HG03025 (cell line): ENCODE measurements around the gene HSPB1.
"Not testable (repeated sequence)": the region's sequence is repeated elsewhere in the genome, so short reads cannot be mapped to it uniquely, and the experiment has no call there.

Source experiments
- ATAC-seq: cut with Tn5 transposase; IDR thresholded peaks from one replicate; pipeline ENCODE4 v1.9.1; 2021; ENCODE audit warnings: mild to moderate bottlenecking, moderate library complexity; ENCODE audit not compliant: unreplicated experiment, low FRiP score

HSPB1 gene

DNA sequence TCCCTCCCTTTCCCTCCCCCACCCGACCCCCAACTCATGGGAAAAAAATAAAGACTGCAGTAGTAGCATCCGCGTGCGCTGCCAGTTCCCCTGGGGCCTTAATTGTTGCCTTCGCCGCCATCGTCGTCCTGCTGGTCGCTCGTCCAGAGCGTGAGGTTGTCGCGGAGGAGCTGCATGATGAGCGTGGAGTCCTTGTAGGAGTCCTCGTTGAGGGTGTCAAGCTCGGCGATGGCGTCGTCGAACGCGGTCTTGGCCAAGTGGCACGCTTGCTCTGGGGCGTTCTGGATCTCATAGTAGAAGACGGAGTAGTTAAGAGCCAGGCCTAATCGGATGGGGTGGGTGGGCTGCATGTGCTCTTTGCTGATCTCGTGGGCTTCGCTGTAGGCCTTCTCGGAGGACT is 27.0 kb downstream of the HSPB1 start:
- ATAC-seq, result no peak

DNA sequence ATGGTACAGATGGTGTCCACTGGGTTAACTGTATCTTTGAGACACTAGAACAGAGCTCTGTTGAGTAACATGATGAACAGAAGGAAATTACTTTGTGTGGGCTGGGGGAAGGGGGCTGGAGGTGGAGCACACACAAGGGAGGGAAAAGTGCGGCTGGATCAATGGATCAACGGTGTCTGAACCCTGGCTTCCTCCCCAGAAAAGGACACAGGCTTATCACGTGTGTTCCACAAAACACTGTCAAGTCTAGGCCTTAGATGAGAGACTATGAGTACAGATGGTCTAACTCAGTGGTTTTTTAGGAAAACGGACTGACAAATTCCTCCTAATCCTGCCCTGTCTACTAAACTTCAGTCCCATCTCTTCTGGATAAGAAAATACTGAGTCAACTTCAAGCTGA is 27.8 kb downstream of the HSPB1 start:
- no peak for ATAC-seq

DNA sequence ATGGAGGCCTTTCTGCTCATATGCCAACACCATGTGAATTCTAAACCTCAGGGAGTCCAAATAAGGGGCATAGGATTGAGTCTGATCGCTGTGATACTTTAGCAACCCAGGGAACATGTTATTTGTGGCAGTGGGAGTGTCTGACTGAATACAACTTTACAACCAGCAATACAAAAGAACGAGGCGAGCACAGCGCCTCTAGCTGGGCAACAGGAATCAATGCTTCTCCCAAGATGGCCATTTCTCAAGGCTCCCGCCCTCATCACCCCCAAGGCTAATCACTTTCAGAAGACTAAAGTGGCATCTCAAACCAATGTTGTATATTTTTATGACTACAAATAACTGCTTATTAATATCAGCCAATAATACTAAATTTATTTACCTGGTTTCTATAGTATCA is 28.2 kb downstream of the HSPB1 start:
- no peak for ATAC-seq

DNA sequence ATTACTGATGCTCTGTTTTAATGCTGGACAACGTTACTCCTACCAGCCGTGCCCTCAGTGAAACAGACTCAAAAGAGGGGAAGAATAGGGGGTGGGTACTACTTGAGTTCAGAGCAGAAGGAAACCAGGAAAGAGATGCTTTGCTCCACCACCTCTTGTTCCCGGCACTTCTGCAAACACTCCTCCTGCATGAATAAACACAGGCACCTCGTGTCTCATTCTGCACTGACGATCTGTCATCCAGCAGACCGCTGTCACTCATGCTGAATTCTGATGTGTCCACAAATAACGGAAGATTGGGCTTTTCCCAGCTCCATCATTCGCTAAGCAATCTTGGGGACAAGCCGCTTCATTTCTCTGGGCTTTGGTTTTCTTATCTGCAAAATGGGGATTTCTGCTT is 29.6 kb downstream of the HSPB1 start:
- ATAC-seq, result no peak

DNA sequence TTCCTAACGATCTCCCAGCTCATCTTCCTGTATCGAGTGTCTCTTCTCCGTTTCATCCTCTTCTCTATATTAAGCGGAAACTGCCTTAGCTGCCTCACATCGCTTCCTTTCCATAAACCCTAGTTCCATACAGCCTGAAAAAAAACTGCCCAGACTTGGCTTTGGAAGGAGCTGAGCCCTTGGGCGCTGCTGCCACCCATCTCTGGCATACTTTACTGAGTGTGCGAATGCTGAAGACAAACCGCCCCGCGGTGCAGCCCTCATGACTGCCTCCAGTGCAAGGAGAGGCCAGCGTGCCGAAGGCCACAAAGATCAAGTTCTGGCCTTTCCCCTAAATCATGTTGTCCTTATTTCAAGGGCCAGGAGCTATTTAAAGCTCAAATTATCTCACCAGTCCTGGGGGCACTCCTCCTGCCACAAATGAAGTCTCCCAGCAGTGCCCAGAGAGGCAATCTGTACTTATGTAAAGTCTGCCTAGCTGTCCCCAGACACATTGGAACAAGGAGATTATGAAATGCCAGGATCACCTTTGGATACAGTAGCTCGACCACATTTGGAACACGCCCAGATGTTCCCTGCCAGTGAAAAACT is 31.1 kb downstream of the HSPB1 start:
- no peak for ATAC-seq

DNA sequence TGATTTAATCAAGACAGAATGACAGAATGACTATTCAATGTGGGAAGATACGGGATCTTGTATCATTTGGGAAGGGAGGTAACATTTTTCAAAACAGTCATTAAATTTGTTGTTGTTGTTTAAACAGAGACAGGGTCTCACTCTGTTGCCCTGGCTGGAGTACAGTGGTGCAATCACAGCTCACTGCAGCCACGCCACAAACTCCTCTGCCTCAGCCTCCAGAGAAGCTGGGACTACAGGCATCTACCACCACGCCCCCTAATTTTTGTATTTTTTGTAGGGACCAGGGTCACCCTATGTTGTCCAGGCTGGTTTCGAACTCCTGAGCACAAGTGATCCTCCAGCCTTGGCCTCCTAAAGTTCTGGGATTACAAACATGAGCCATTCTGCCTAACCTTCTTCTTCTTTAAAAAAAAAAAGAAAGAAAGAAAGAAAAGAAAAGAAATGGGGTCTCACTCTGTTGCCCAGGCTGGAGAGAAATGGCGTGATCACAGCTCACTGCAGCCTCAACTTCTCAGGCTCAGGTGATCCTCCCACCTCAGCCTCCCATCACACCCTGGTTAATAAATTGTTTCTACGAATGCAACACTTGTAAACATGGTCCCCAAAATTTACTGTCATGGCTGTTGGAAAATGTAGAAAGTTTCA is 32.0 kb downstream of the HSPB1 start:
- ATAC-seq, result no peak

DNA sequence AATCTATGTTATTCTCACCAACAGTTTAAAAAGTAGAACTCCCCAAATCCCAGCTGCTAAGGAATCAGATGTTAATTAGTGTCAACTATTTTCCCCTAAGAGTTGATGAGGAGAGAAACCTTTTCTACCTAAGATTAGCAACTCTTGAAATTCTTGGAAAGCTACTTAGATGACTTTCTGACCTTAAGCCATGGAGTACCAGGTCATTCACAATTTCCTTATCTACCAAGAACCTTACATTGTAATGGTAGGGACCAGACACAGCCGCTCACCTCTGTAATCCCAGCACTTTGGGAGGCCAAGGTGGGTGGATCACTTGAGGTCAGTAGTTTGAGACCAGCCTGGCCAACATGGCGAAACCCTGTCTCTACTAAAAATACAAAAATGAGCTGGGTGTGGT is 32.9 kb downstream of the HSPB1 start:
- not testable (repeated sequence) for ATAC-seq

DNA sequence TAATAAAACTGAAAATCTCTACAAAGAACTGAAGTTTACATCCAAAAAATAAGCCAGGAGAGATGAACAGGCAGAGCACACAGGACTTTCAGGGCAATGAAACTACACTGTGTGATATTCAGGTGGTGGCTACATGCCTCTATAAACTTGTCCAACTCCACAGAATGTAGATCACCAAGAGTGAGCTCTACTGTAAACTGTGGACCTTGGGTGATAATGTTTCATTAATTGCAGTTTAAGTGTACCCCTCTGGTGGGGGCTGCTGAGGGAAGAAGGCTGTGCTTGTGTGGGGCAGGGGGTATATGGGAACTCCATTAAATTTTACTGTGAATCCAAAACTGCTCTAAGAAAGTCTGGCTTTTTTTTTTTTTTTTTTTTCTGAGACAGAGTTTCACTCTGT is 33.6 kb downstream of the HSPB1 start:
- no peak for ATAC-seq

DNA sequence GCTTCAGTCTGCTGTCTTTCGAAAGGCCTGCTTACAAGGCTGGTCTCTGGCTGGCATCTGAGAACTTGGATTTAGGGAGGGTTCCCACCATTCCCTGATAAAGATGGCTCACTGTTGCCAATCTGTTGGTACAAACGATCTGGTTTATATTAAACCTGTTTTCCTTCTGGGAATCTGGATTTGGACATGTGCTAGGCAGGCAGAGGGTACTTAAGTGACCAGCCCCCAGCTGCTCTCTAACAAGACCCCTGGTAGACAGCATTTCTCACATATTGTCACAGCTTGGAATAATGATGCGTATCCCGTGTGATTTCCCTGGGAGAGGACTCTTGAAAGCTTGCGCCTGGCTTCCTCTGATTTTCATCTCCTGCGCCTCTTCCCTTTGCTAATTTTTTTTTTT is 34.7 kb downstream of the HSPB1 start:
- no peak for ATAC-seq

DNA sequence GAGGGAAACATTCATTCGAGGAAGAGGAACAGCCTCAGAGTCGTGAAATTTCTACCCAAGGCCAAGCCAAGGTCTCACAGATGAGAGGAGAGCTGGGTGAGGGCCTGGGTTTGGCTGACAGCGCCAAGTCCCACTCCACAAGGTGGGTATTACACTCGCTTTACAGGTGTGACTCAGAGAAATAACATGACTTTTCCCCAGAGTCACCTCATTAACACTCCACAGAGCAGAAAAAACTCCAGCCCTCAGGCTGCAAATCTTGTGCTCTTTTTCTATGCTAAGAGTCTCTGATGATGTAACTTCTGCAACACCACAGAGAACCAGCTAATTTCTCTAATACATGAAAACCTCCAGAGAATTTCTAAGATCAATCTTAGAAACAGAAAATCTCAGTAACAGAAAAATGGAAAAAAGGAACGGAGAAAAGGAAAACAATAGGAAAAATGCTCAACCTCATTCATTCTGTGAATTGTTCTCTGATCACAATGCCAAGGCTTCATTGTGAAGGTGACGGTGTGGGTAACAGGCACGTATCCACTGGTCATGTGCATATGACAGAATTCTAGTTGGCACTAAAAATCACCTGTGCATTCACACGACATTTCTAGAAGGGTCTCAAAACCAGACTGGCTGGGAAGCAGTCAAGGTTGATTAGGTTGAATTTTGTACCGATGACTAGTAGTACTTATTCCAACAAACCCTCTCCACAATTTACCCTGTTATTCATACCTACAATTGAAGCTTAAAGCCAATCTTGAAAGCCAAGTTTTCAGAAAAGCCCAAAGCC is 36.0 kb downstream of the HSPB1 start:
- no peak for ATAC-seq

DNA sequence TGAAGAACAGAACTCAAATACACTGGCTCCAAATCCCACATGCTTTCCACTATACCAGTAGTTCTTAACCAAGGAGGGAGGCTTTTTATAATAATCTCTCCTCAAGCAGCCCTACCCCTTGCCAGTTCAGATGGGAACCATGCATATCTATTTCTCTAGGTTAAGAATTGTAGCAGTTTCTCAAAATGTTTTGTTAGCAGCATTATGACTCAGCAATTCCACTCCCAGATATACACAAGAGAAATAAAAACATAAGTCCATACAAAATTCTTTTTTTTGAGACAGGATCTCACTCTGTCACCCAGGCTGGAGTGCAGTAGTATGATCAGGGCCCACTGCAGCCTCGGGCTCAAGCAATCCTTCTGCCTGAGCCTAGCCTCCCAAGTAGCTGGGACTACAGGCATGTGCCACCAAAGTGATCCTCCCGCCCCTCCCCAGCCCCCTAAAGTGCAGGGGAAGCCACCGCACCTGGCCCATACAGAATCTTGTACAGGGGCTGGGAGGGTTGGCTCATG is 38.2 kb downstream of the HSPB1 start:
- no peak for ATAC-seq

DNA sequence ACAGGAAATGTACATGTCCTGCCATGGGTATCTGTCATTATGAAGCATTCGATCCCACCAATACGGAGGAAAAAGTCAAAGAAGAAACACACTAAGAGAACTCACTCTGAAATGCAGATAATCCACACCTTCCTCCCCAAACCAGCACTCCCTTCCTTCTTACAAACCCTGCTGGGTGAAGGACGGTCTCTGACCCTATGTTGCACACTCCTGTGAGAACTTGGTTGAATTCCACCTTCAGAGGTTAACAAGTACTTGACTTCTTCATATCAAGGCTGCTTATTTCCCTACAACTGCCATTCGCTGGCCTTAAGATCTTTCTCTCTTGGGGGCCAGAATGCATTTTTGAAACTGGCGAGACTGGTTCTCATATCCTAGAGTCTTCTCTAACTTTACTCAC is 39.7 kb downstream of the HSPB1 start:
- ATAC-seq, result no peak

DNA sequence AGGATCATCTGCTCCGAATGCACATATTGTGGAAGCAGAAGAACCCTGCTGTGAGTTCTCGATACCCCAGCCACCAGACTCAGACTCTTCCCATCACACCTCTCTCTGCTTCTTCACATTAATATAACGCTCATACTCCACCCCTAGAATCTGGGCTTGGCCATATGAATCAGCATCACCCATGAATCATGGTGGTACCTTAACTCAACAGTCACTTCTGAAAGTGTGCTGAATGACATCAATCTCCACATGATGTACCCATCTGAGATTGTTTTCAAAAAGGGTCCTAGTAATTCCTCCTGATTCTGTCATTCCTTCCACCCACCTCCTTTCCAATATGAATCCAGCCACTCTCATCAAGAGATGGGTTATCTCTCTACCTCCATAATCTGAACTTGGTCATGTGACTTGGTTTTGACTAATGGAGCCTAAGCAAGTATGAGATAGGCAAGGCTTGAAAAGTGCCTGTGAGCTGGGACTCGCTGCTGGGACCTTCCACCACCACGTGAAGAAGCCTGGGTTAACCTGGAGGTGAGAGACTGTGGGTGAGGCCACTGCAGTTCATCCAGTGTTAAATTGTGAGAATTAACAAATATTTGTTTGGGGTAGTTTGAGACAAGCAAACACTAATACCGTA is 40.9 kb downstream of the HSPB1 start:
- no peak for ATAC-seq

DNA sequence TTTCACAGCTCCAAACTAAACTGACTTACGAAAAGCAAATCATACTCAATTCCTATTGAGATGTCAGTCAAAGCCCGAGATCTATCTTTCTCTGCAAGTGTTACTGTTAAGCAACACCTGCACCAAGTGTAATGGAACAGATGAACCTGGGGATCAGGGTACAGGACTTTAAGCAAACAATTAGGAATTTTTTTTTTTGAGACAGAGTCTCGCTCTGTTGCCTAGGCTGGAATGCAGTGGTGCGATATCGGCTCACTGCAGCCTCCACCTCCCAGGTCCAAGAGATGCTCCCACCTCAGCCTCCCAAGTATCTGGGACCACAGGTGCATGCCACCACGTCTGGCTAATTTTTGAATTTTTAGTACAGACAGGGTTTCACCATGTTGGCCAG is 41.5 kb downstream of the HSPB1 start:
- no peak for ATAC-seq

DNA sequence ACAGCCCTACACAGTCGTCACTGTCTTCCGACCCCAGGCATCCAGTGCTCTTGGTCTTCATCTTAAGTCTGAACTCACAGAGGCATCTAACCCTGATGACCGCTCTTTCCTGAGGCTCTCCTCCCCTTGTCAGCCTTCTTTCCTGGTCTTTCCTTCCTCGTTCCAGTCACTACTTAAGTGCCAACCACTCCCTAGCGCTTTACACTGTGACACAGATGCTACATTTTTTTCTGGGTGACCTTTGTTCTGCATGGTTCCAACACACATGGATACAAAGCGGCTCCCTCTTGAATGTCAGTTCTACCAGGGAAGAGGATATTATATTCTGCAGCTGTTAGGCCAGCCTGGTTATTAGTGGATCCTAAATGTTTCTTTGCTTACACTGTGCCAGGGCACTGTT is 43.6 kb downstream of the HSPB1 start:
- no peak for ATAC-seq

DNA sequence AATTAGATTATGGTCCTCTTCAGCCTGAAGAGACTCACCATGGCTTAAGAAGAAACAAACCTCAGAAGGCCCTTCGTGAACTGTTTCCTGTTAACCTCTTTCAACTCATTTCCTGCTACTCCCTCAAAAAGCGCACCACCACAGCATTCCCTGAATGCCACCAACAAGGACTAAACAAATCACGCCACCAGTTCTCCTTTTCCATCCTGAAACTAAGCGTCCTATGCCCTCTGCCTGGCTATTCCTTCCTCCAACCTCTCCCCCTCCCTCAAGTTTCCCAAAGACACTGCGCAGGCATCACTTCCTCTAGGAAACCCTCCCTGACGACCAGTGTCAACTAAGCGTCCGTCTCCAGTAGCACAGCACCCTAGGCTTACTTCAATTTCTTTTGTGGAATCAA is 44.3 kb downstream of the HSPB1 start:
- ATAC-seq, result no peak

DNA sequence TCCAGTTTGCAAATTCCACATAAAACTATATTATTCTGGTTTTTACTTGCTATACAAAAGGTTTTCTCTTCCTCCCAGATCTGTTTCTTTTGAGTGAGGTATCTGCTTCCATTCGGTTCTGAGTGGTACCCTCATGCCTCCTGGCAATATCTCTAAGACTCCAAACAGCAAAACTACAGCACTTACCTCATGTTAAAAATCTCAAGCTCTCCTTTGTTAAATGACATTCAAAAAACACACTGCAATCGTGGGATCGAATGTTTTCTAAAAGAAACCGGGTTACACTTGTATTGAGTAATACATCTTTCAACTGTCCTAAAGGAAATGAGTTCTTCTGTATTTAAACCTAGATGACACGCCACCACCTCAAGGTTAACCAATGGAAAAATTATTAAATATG is 45.2 kb downstream of the HSPB1 start:
- ATAC-seq, result no peak

DNA sequence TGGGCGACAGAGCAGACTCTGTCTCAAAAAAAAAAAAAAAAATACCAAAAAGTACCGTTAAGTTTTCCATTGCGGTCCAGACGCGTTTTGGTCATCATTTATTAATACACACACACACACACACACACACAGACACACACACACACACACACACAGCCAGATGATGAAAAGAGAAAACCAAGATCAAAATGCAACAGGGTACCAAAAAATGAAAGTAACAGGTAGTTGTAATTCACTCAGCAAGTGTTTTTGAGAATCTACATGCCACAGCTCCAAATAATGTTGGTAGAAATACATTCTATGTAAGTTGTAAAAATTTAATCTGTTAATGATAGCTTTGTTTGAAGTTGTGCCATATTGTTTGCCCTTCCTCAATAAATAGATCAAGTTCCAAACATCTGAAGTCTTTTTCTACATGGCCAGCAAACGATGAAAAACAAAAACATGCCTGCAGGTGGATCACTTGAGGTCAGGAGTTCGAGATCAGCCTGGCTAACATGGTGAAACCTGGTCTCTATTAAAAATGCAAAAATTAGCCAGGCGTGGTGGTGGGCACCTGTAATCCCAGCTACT is 46.9 kb downstream of the HSPB1 start:
- ATAC-seq, result no peak

DNA sequence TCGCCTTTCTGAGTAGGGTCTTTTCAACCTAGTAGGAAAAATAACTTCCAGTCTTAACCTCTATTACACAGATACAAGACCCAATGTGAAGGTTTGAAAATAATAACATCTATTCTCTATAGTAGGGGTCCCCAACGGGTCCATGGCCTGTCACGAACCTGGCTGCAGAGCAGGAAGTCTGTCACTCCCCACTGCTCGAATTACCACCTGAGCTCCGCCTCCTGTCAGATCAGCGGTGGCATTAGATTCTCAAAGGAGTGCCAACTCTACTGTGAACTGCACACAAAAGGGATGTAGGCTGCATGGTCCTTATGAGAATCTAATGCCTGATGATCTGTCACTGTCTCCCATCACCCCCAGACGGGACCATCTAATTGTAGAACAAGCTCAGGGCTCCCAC is 48.9 kb downstream of the HSPB1 start:
- no peak for ATAC-seq

DNA sequence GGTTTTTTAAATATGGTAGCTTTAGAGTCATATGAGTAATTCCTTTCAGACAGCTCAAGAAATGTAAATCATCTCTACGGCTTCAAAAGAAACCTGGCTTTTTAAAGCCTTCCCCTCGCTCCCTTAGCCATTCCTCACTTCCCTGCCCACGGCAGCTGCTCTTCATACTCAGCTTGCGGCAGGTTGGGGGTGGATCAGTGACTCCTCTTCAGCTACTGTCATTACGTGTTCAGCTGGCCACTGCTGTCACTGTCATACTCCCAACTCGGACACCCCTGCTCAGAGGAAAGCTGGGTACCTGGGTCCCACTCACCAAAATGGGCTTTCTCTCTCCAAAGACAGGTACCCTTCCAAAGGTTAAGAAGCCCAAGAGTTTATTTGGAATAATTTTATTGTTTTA is 49.7 kb downstream of the HSPB1 start:
- ATAC-seq, result no peak

DNA sequence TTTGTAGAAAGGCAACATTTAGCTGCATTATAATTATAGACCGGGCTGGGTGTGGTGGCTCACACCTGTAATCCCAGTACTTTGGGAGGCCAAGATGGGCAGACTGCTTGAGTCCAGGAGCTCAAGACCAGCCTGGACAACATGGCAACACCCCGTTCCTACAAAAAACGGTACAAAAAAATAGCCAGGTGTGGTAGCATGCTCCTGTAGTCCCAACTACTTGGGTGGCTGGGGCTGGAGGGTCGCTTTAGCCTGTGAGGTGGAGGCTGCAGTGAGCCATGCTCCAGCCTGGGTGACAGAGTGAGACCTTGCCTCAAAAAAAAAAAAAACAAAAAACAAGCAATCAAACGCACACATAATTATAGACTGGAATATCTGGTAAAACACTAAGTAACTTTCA is 51.3 kb downstream of the HSPB1 start:
- no peak for ATAC-seq
